ENCODE measurements around the gene PALM3. TPM values are rescaled to one million over a fixed set of nuclear protein-coding genes. Genes with fewer than 3 reads are reported as not detected.

The PALM3 gene
- total RNA-seq, 1 donor from 2014 or later = 6.7 TPM

GRCh38 chr19:14078411-14078810, 16.5 kb upstream of the PALM3 start:
- DNase-seq = no peak
- no peak overlapping the region for H3K4me3 Mint-ChIP-seq (ENCODE audit: unreplicated experiment)

GRCh38 chr19:14073925-14074838, 12.3 kb upstream of the PALM3 start:
- H3K4me1 Mint-ChIP-seq (ENCODE audit: low read depth, unreplicated experiment) = no peaks in the 10 kb centered on the region

More at GRCh38 chr19:14078411-14078810, 16.5 kb upstream of the PALM3 start:
- Mint-ChIP-seq H3K27me3 (ENCODE audit: unreplicated experiment) (peaks cover 12% of the 10 kb centered on the region), H3K27ac (ENCODE audit: unreplicated experiment) (no peak overlapping the region), H3K36me3 (ENCODE audit: unreplicated experiment) (no peaks in the 10 kb centered on the region), H3K9me3 (ENCODE audit: unreplicated experiment) (peaks cover 8% of the 10 kb centered on the region), H3K4me1 (ENCODE audit: low read depth, unreplicated experiment) (peaks cover 3% of the 10 kb centered on the region)
- TF ChIP-seq CTCF (IDR thresholded peaks at IDR 0.05; ENCODE audit: partially characterized antibody, unreplicated experiment) = no peak

GRCh38 chr19:14073261-14073924, 11.5 kb upstream of the PALM3 start:
- peak overlapping the region; percentile 97 for H3K4me3 Mint-ChIP-seq (ENCODE audit: unreplicated experiment)
- peak; percentile 81 for DNase-seq
- peaks cover 3% of the 10 kb centered on the region for H3K9me3 Mint-ChIP-seq (ENCODE audit: unreplicated experiment)
- TF ChIP-seq CTCF (IDR thresholded peaks at IDR 0.05; ENCODE audit: partially characterized antibody, unreplicated experiment) = peak; percentile 35
- H3K27me3 Mint-ChIP-seq (ENCODE audit: unreplicated experiment) = peaks cover 12% of the 10 kb centered on the region
- no peaks in the 10 kb centered on the region for H3K4me1 Mint-ChIP-seq (ENCODE audit: low read depth, unreplicated experiment)
- no peak overlapping the region for H3K27ac Mint-ChIP-seq (ENCODE audit: unreplicated experiment)
- no peaks in the 10 kb centered on the region for H3K36me3 Mint-ChIP-seq (ENCODE audit: unreplicated experiment)

More at GRCh38 chr19:14073925-14074838, 12.3 kb upstream of the PALM3 start:
- Mint-ChIP-seq H3K4me3 (ENCODE audit: unreplicated experiment) (peak overlapping the region; percentile 97), H3K27ac (ENCODE audit: unreplicated experiment) (peak overlapping the region; percentile 75), H3K36me3 (ENCODE audit: unreplicated experiment) (no peaks in the 10 kb centered on the region), H3K9me3 (ENCODE audit: unreplicated experiment) (peaks cover 3% of the 10 kb centered on the region), H3K27me3 (ENCODE audit: unreplicated experiment) (peaks cover 12% of the 10 kb centered on the region)
- TF ChIP-seq CTCF (IDR thresholded peaks at IDR 0.05; ENCODE audit: partially characterized antibody, unreplicated experiment) = no peak
- DNase-seq = peak; percentile 50

- Mint-ChIP-seq H3K4me1 (ENCODE audit: low read depth, unreplicated experiment) (no peaks in the 10 kb centered on the region), H3K27ac (ENCODE audit: unreplicated experiment) (peak within 1 kb of the TSS; percentile 28), H3K27me3 (ENCODE audit: unreplicated experiment) (peaks cover 12% of the 10 kb centered on the region), H3K36me3 (ENCODE audit: unreplicated experiment) (no peaks in the 10 kb centered on the region), H3K9me3 (ENCODE audit: unreplicated experiment) (peaks cover 3% of the 10 kb centered on the region), H3K4me3 (ENCODE audit: unreplicated experiment) (peak within 1 kb of the TSS; percentile 97)
- peak; percentile 62 for DNase-seq
- TF ChIP-seq CTCF (IDR thresholded peaks at IDR 0.05; ENCODE audit: partially characterized antibody, unreplicated experiment) = no peak
Observed at GRCh38 chr19:14072535-14073260, 10.8 kb upstream of the PALM3 start, which contains the start of gene MISP3. Gene MISP3 (plus strand): TSS chr19:14072786. CDS start chr19:14073310, 524 bp downstream.
